Astrocyte (in vitro differentiated cells and primary cell): ENCODE results near the gene NOLC1.

Experiments
- EZH2 ChIP-seq: IDR thresholded peaks from 2 replicates; pipeline ENCODE4 v1.6.1; 2012; ENCODE audit warnings: mild to moderate bottlenecking, low read length, inconsistent platforms; ENCODE audit not compliant: insufficient read depth
- TF ChIP-seq, protein P1 (sequence below): IDR thresholded peaks from 2 replicates; pipeline ENCODE4 v1.5.1; 2011; ENCODE audit warnings: low read depth, mild to moderate bottlenecking, inconsistent platforms, low read length, moderate library complexity; ENCODE audit not compliant: insufficient read depth

DNA sequence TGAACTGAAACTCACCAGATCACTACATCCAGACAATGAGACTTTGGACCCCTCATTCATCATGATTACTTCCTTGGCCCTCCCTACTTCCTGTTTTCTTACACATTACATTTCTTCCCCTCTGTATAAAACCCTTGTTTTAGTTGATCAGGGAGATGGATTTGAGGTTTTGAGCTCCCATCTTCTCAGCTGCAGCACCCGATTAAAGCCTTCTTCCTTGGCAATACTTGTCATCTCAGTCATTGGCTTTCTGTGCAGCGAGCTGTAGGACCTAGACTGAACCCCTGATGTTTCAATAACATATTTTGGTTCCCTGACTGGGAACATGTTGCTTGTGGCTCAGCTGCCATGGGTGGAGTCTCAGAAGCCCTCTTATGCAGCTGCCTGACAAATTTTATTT lies 33.1 kb downstream of the NOLC1 start:
- TF ChIP-seq, protein P1, sequence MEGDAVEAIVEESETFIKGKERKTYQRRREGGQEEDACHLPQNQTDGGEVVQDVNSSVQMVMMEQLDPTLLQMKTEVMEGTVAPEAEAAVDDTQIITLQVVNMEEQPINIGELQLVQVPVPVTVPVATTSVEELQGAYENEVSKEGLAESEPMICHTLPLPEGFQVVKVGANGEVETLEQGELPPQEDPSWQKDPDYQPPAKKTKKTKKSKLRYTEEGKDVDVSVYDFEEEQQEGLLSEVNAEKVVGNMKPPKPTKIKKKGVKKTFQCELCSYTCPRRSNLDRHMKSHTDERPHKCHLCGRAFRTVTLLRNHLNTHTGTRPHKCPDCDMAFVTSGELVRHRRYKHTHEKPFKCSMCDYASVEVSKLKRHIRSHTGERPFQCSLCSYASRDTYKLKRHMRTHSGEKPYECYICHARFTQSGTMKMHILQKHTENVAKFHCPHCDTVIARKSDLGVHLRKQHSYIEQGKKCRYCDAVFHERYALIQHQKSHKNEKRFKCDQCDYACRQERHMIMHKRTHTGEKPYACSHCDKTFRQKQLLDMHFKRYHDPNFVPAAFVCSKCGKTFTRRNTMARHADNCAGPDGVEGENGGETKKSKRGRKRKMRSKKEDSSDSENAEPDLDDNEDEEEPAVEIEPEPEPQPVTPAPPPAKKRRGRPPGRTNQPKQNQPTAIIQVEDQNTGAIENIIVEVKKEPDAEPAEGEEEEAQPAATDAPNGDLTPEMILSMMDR, result no peak
- no peak for TF ChIP-seq EZH2
